Hepatocyte (in vitro differentiated cells): Measurements from ENCODE around the gene RXFP3.

Experiments
- EZH2 ChIP-seq: fragments of 200-600 bp; sonication (generic); IDR thresholded peaks from 2 replicates; pipeline ENCODE4 v1.6.1; 2016; ENCODE audit warnings: antibody characterized with exemption, mild to moderate bottlenecking, borderline replicate concordance
- EZH2phosphoT487 ChIP-seq: fragments of 200-600 bp; sonication (generic); IDR thresholded peaks from one replicate; pipeline ENCODE4 v1.6.1; 2018; ENCODE audit warnings: antibody characterized with exemption, mild to moderate bottlenecking, low read depth, moderate library complexity; ENCODE audit not compliant: unreplicated experiment, severe bottlenecking
- TF ChIP-seq, protein P1 (sequence below): fragments of 200-600 bp; sonication (generic); IDR thresholded peaks from 2 replicates; pipeline ENCODE4 v1.5.1; 2016; ENCODE audit warnings: antibody characterized with exemption, mild to moderate bottlenecking; ENCODE audit not compliant: poor library complexity

DNA sequence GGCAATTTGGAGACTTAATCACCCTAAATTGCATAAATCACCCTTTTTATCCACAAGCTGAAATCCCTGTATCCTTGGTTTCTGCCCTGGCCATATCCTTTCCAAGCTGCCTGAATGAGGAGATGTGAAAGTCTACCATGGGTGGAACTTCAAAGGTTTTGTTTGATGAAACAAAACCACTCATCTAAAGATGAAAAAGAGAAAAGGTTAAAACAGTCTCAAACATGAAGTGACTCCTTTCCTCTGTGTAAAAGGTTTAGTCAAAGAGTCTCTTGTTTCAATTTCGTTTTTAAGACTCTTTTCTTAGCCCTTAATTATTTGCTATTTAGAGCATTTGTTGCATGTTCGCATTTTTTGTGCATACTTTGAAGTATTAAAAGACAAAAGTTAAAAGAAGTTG is 37.1 kb downstream of the RXFP3 start:
- TF ChIP-seq, protein P1, sequence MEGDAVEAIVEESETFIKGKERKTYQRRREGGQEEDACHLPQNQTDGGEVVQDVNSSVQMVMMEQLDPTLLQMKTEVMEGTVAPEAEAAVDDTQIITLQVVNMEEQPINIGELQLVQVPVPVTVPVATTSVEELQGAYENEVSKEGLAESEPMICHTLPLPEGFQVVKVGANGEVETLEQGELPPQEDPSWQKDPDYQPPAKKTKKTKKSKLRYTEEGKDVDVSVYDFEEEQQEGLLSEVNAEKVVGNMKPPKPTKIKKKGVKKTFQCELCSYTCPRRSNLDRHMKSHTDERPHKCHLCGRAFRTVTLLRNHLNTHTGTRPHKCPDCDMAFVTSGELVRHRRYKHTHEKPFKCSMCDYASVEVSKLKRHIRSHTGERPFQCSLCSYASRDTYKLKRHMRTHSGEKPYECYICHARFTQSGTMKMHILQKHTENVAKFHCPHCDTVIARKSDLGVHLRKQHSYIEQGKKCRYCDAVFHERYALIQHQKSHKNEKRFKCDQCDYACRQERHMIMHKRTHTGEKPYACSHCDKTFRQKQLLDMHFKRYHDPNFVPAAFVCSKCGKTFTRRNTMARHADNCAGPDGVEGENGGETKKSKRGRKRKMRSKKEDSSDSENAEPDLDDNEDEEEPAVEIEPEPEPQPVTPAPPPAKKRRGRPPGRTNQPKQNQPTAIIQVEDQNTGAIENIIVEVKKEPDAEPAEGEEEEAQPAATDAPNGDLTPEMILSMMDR, result no peak
- TF ChIP-seq EZH2 (no peak), EZH2phosphoT487 (no peak)
